Kidney epithelial cell (primary cell): ENCODE measurements around the gene TNS4. TPM values are rescaled to one million over a fixed set of nuclear protein-coding genes. Genes with fewer than 3 reads are reported as not detected.

Experiments used
- DNase-seq: peaks from one replicate; pipeline ENCODE4 v3.0.0-alpha.2; 2010; ENCODE audit warnings: low read depth
- H3K27me3 ChIP-seq: 2 replicates; pipeline ENCODE4 v1.6.0; 2011; ENCODE audit warnings: low read length; ENCODE audit not compliant: control insufficient read depth, insufficient read depth
- H3K36me3 ChIP-seq: 2 replicates; pipeline ENCODE4 v1.5.1; 2011; ENCODE audit warnings: low read length; ENCODE audit not compliant: control insufficient read depth, insufficient read depth
- H3K4me3 ChIP-seq: 2 replicates; pipeline ENCODE4 v1.5.1; 2011; ENCODE audit warnings: low read depth, mild to moderate bottlenecking, control low read depth, low read length
- total RNA-seq: library from RNA; depleted of rRNA; stranded (reverse); fragments of >200 nt; gene quantifications from 2 replicates; pipeline ENCODE4 v1.2.3, GENCODE V29; 2015
- TF ChIP-seq, protein P1 (sequence below): IDR thresholded peaks from 2 replicates; pipeline ENCODE4 v1.5.1; 2011; ENCODE audit warnings: mild to moderate bottlenecking, moderate library complexity, low read length, control low read depth, inconsistent platforms; ENCODE audit not compliant: insufficient read depth, poor library complexity, severe bottlenecking

Gene TNS4
- total RNA-seq, 1 donor from 2014 or later, result not detected

GRCh38 chr17:40541060-40541872, 39.8 kb upstream of the TNS4 start:
- H3K4me3 ChIP-seq, result no peak overlapping the region
- no peaks in the 10 kb centered on the region for H3K36me3 ChIP-seq
- TF ChIP-seq, protein P1, sequence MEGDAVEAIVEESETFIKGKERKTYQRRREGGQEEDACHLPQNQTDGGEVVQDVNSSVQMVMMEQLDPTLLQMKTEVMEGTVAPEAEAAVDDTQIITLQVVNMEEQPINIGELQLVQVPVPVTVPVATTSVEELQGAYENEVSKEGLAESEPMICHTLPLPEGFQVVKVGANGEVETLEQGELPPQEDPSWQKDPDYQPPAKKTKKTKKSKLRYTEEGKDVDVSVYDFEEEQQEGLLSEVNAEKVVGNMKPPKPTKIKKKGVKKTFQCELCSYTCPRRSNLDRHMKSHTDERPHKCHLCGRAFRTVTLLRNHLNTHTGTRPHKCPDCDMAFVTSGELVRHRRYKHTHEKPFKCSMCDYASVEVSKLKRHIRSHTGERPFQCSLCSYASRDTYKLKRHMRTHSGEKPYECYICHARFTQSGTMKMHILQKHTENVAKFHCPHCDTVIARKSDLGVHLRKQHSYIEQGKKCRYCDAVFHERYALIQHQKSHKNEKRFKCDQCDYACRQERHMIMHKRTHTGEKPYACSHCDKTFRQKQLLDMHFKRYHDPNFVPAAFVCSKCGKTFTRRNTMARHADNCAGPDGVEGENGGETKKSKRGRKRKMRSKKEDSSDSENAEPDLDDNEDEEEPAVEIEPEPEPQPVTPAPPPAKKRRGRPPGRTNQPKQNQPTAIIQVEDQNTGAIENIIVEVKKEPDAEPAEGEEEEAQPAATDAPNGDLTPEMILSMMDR, result no peak
- no peak for DNase-seq
- no peaks in the 10 kb centered on the region for H3K27me3 ChIP-seq

DNA sequence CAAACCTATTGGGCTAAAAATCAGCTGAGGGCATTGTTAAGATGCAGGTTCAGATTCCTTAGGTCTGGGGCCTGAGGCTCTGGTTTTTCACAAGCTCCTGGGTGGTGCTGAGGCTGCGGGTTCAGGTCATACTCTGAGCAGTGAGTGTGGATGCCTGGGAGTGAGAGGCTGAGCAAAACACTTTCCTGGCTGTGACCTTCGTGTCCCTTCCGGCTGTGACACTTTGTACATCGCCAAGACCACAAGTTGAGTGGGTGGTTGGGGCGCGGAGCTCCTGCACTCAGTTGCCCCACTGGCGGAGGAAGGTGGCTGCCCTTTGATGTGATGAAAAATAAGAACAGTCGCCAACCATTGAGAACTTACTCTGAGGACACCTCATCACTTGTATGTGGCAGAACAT, 39.0 kb upstream of the TNS4 start:
- no peak overlapping the region for H3K4me3 ChIP-seq
- no peak for DNase-seq
- H3K27me3 ChIP-seq, result no peaks in the 10 kb centered on the region
- TF ChIP-seq, protein P1, result no peak
- H3K36me3 ChIP-seq, result no peaks in the 10 kb centered on the region

DNA sequence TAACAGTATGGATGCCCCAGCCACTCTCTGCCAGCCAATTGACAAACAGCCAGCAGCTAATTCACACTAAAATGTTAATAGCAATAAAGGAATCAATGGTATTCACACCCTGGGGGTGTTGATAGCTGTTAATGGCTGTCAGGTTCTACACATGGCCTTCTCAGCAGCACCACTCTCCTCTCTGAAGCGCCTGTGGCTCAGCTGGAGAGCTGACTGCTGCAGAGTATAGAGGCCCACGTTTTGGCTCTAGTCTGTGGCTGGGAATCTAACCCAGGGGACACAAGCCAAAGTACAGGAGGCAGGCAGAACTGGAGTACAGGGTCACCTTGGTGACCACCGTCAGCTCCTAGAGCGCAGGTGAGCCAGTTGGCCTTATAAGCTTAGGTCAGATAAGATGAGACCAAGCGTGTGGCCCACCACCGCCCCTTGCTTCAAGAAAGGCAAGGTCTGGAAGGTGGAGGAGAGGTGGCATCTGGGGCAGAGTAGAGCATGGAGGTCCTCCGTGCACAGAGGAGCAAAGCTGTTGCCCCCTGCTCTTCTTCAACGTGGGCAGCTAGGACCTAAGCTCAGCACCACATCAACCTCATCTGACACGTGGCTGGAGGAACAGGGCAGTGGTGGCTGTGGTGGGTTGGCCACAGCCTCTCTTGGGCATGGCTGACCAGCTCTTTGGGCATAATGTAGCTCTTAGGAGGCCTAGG, 38.4 kb upstream of the TNS4 start:
- DNase-seq, result no peak
- Histone ChIP-seq H3K4me3 (no peak overlapping the region), H3K36me3 (no peaks in the 10 kb centered on the region), H3K27me3 (no peaks in the 10 kb centered on the region)
- TF ChIP-seq, protein P1, result no peak

DNA sequence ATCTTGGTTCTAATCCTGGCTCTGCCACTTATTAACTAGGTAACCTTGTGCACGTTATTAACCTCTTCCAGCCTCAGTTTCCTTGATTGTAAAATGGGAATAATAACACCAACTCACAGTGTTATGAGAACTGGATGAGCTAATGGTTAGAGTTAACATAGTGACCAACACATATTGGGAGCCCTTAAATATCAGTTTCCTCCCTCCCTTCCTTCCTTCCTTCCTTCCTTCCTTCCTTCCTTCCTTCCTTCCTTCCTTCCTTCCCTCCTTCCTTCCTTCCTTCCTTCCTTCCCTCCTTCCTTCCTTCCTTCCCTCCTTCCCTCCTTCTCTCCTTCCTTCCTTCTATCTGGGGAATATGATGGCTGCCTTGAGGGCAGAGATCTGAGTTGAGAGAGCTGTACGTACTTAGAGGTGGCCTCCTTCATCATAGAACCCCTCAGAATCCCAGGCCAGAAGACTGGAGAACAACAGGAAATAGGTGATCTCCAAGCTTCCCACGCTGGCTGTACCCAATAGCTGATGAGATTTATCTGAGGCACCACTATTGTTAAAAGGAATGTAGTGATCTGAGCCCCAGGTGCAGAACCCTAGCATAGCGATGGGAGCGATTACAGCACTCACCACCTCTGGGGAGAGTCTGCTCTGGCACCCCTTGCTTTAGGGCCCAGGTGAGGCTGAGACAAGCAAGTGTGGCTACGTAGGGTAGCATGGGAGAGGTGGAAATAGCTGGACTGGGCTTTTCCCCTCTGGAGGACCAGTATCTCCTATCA, 37.7 kb upstream of the TNS4 start:
- no peak overlapping the region for H3K4me3 ChIP-seq
- H3K27me3 ChIP-seq, result no peaks in the 10 kb centered on the region
- no peaks in the 10 kb centered on the region for H3K36me3 ChIP-seq
- DNase-seq, result no peak
- TF ChIP-seq, protein P1, result no peak

DNA sequence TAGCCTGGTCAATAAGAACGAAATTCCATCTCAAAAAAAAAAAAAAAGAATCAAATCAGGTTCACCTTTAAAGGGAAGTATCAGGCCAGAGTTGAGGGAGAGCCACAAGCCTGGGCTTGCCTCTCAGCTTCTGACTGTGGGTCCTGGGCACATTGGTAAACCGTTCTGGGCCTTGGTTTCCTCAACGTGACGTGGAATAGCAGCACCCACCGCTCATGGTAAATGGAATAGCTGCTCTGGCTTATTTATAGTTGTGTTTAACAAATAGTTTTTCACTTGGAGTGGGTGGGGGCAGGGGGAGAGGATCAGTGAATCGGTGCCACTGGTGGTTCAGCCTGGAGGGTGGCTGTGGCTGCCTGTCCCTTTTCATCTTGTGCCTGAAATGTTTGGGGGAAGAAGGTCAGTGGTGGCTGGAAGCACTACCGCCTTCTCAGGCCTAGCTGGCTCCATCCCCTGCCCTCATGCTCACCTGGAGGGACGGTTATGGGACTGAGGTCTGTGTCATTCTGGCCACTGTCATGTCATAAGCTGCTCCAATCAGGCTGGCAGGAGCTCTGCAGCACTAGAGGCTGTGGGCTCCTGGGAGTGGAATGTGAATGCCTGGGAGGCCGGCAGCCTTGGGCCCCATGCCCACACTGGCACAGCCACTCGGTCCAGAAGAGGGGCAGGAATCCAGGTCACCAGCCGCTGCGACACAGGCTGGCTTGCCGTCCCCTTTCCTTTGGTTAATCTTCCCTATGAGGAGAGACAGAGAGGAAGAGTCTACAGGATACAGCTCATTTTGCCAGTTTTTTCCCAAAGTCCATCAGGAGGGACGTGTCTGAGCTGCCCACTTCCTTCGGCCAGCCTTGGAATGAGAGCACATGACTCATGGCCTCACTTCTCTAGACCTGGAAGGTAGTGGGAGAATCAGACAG, 36.9 kb upstream of the TNS4 start:
- H3K36me3 ChIP-seq, result no peaks in the 10 kb centered on the region
- no peak for DNase-seq
- no peak overlapping the region for H3K4me3 ChIP-seq
- TF ChIP-seq, protein P1, result no peak
- H3K27me3 ChIP-seq, result no peaks in the 10 kb centered on the region
